ENCODE measurements around the gene HES2.

DNA sequence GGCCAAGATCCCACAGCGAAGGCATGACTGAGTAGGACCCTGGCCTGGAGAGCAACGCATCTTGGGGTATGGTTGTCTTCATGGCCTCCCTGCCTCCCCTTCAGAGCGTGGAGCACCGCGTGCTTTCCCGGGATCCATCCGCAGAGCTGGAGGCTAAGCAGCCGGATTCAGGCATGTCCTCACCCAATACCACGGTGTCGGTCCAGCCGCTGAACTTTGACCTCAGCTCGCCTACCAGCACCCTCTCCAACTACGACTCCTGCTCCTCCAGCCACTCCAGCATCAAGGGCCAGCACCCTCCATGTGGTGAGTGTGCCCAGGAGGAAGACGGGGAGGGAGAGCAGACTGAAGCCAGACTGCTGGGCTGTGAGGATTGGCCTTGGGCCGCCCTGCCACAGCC lies 24.7 kb upstream of the HES2 start:
- no peak for TF ChIP-seq USF2 (IDR thresholded peaks at IDR 0.05; ENCODE audit: low read depth, low read length)
- TF ChIP-seq, protein P1, sequence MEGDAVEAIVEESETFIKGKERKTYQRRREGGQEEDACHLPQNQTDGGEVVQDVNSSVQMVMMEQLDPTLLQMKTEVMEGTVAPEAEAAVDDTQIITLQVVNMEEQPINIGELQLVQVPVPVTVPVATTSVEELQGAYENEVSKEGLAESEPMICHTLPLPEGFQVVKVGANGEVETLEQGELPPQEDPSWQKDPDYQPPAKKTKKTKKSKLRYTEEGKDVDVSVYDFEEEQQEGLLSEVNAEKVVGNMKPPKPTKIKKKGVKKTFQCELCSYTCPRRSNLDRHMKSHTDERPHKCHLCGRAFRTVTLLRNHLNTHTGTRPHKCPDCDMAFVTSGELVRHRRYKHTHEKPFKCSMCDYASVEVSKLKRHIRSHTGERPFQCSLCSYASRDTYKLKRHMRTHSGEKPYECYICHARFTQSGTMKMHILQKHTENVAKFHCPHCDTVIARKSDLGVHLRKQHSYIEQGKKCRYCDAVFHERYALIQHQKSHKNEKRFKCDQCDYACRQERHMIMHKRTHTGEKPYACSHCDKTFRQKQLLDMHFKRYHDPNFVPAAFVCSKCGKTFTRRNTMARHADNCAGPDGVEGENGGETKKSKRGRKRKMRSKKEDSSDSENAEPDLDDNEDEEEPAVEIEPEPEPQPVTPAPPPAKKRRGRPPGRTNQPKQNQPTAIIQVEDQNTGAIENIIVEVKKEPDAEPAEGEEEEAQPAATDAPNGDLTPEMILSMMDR (conservative IDR thresholded peaks at IDR 0.05; ENCODE audit: low read depth, low read length) = no peak
- no peak for TF ChIP-seq SMC3 (IDR thresholded peaks at IDR 0.05; ENCODE audit: low read depth, low read length)
- no peak for TF ChIP-seq POLR2A (IDR thresholded peaks at IDR 0.05; ENCODE audit: low read depth, low read length)
- no peak for TF ChIP-seq MAZ (IDR thresholded peaks at IDR 0.05; ENCODE audit: borderline replicate concordance, low read depth, low read length)
- TF ChIP-seq RFX5 (IDR thresholded peaks at IDR 0.05; ENCODE audit: low read depth, low read length) = no peak
- no peak for TF ChIP-seq ELK1 (IDR thresholded peaks at IDR 0.05; ENCODE audit: borderline replicate concordance, low read depth, low read length)
- no peak for TF ChIP-seq CHD1 (IDR thresholded peaks at IDR 0.05; ENCODE audit: low read depth, low read length)
- TF ChIP-seq FOS (IDR thresholded peaks at IDR 0.05; ENCODE audit: low read depth, low read length) = no peak
- TF ChIP-seq RAD21 (IDR thresholded peaks at IDR 0.05; ENCODE audit: low read length) = no peak
- no peak for TF ChIP-seq CEBPB (IDR thresholded peaks at IDR 0.05; ENCODE audit: low read depth, low read length)
- no peak for TF ChIP-seq BHLHE40 (IDR thresholded peaks at IDR 0.05; ENCODE audit: low read depth, low read length)
- no peak for TF ChIP-seq MAFK (IDR thresholded peaks at IDR 0.05; ENCODE audit: low read depth, low read length)
- no peak for TF ChIP-seq RCOR1 (IDR thresholded peaks at IDR 0.05; ENCODE audit: insufficient replicate concordance, low read length)
